Measurements from ENCODE around the gene IFITM2. TPM values are rescaled to one million over a fixed set of nuclear protein-coding genes. Genes with fewer than 3 reads are reported as not detected.
"Not testable (repeated sequence)": the region's sequence is repeated elsewhere in the genome, so short reads cannot be mapped to it uniquely, and the experiment has no call there.

The IFITM2 gene
- total RNA-seq, 2 donors from 2014 or later = 74.1 to 115 TPM

GRCh38 chr11:283405-284104 is 24.1 kb upstream of the IFITM2 start:
- no peak overlapping the region for H3K9ac ChIP-seq (ENCODE audit: low read depth in 2 of 2, low read length in 2 of 2)
- no peak overlapping the region for H3K4me3 ChIP-seq
- H3K4me1 ChIP-seq = peaks cover 17% of the 10 kb centered on the region
- DNase-seq = no peak
- H3K27me3 ChIP-seq = peaks cover 53% of the 10 kb centered on the region
- no peaks in the 10 kb centered on the region for H3K9me3 ChIP-seq
- H3K27ac ChIP-seq = no peak overlapping the region
- no peaks in the 10 kb centered on the region for H3K36me3 ChIP-seq
- no peak for TF ChIP-seq CTCF (IDR thresholded peaks at IDR 0.05)
- intact Hi-C loops (cut with DNase I) = no loop called here

- no peaks in the 10 kb centered on the region for H3K9me3 ChIP-seq
- H3K4me1 ChIP-seq = peaks cover 16% of the 10 kb centered on the region
- DNase-seq = no peak
- intact Hi-C loops (cut with DNase I) = no loop called here
- H3K4me3 ChIP-seq = no peak overlapping the region
- no peak overlapping the region for H3K27ac ChIP-seq
- H3K9ac ChIP-seq (ENCODE audit: low read depth in 2 of 2, low read length in 2 of 2) = no peak overlapping the region
- H3K27me3 ChIP-seq = peaks cover 45% of the 10 kb centered on the region
- TF ChIP-seq CTCF (IDR thresholded peaks at IDR 0.05) = no peak
- no peaks in the 10 kb centered on the region for H3K36me3 ChIP-seq
Measured at GRCh38 chr11:284105-285020, 23.3 kb upstream of the IFITM2 start.

- no peaks in the 10 kb centered on the region for H3K9me3 ChIP-seq
- no peak overlapping the region for H3K4me3 ChIP-seq
- H3K27ac ChIP-seq = no peak overlapping the region
- H3K27me3 ChIP-seq = peaks cover 36% of the 10 kb centered on the region
- peaks cover 7% of the 10 kb centered on the region for H3K4me1 ChIP-seq
- no peak for DNase-seq
- H3K36me3 ChIP-seq = no peaks in the 10 kb centered on the region
- intact Hi-C loops (cut with DNase I) = no loop called here
- H3K9ac ChIP-seq (ENCODE audit: low read depth in 2 of 2, low read length in 2 of 2) = no peak overlapping the region
- no peak for TF ChIP-seq CTCF (IDR thresholded peaks at IDR 0.05)
Measured at GRCh38 chr11:285021-285893, 22.4 kb upstream of the IFITM2 start.

GRCh38 chr11:285894-286220 is 21.8 kb upstream of the IFITM2 start:
- Histone ChIP-seq H3K4me3 (no peak overlapping the region), H3K27ac (no peak overlapping the region), H3K36me3 (no peaks in the 10 kb centered on the region), H3K9me3 (no peaks in the 10 kb centered on the region), H3K9ac (ENCODE audit: low read depth in 2 of 2, low read length in 2 of 2) (no peak overlapping the region), H3K4me1 (peaks cover 4% of the 10 kb centered on the region), H3K27me3 (peaks cover 30% of the 10 kb centered on the region)
- intact Hi-C loops (cut with DNase I) = no loop called here
- TF ChIP-seq CTCF (IDR thresholded peaks at IDR 0.05) = no peak
- no peak for DNase-seq

- DNase-seq; H3K4me1 ChIP-seq; intact Hi-C loops (cut with DNase I); H3K36me3 ChIP-seq; H3K9me3 ChIP-seq; H3K27ac ChIP-seq; H3K4me3 ChIP-seq: not testable (repeated sequence)
- H3K9ac ChIP-seq (ENCODE audit: low read depth in 2 of 2, low read length in 2 of 2) = peak overlapping the region in 1 of 2 donors; percentile 55
- peaks cover 17% of the 10 kb centered on the region for H3K27me3 ChIP-seq
Measured at GRCh38 chr11:286977-287820, 20.4 kb upstream of the IFITM2 start.
